ENCODE data around the gene CPT1C.

DNA sequence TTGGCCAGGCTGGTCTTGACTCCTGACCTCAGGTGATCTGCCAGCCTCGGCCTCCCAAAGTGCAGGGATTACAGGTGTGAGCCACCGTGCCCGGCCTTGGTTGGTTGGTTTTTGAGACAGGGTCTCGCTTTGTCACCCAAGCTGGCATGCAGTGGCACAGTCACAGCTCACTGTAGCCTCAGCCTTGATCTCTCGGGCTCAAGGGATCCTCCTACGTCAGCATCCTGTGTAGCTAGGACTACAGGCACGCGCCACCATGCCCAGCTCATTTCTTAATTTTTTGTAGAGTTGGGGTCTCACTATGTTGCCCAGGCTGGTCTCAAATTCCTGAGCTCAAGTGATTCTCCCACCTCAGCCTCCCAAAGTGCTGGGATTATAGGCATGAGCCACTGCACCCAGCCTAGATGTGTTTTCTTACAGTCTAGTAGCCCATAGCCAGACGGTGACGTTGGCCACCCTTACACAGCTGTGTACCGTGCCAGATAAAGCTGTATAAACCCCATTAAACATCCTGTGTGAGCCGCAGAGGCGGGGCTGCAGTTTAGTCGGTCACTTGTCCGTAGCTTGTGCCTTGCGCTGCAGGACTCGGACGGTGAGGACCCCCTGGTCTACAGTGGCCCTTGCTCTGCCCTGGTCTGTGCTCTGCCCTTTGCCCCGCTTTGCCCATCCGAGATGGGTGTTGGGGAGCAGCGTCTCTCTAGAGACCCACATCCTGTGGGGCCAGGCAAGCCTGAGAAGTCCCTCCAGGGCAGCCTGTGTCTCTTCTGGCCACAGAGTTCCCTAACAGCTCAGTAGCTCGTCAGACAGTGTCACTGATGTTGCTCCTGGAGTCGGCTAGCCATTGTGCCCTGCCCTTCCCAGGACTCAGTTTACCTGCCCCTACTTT lies 35.1 kb upstream of the CPT1C start:
- TF ChIP-seq, protein P1, sequence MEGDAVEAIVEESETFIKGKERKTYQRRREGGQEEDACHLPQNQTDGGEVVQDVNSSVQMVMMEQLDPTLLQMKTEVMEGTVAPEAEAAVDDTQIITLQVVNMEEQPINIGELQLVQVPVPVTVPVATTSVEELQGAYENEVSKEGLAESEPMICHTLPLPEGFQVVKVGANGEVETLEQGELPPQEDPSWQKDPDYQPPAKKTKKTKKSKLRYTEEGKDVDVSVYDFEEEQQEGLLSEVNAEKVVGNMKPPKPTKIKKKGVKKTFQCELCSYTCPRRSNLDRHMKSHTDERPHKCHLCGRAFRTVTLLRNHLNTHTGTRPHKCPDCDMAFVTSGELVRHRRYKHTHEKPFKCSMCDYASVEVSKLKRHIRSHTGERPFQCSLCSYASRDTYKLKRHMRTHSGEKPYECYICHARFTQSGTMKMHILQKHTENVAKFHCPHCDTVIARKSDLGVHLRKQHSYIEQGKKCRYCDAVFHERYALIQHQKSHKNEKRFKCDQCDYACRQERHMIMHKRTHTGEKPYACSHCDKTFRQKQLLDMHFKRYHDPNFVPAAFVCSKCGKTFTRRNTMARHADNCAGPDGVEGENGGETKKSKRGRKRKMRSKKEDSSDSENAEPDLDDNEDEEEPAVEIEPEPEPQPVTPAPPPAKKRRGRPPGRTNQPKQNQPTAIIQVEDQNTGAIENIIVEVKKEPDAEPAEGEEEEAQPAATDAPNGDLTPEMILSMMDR (IDR thresholded peaks at IDR 0.05), result no peak
- TF ChIP-seq EZH2 (IDR thresholded peaks at IDR 0.05; ENCODE audit: borderline replicate concordance, insufficient read depth, low read depth, low read length, poor library complexity, severe bottlenecking), result no peak
